DOHH2 (cell line): ENCODE data around the gene CCNB1IP1.

ENCODE experiments used
- H3F3A ChIP-seq: fragments of 200-600 bp; sonication (generic), shearing (Covaris generic); 2 replicates; pipeline ENCODE4 v1.6.0; 2016; ENCODE audit warnings: antibody characterized with exemption, mild to moderate bottlenecking; ENCODE audit not compliant: control insufficient read depth, insufficient read depth
- H3K27ac ChIP-seq: fragments of 200-600 bp; sonication (generic); 2 replicates; pipeline ENCODE4 v1.5.1; 2014; ENCODE audit warnings: low read depth, mild to moderate bottlenecking, low read length, moderate library complexity
- H3K27me3 ChIP-seq: fragments of 200-600 bp; sonication (generic); 2 replicates; pipeline ENCODE4 v1.6.1; 2014; ENCODE audit warnings: mild to moderate bottlenecking, low read length, mixed read lengths; ENCODE audit not compliant: control insufficient read depth
- H3K36me3 ChIP-seq: fragments of 200-600 bp; sonication (generic); 2 replicates; pipeline ENCODE4 v1.6.1; 2014; ENCODE audit warnings: mild to moderate bottlenecking, low read length, moderate library complexity, mixed read lengths; ENCODE audit not compliant: control insufficient read depth
- H3K4me1 ChIP-seq: fragments of 200-600 bp; sonication (generic); 2 replicates; pipeline ENCODE4 v1.6.1; 2014; ENCODE audit warnings: mild to moderate bottlenecking, low read length, mixed read lengths; ENCODE audit not compliant: control insufficient read depth
- H3K4me2 ChIP-seq: fragments of 200-600 bp; sonication (generic); 2 replicates; pipeline ENCODE4 v1.6.0; 2014; ENCODE audit warnings: mild to moderate bottlenecking, low read length, moderate library complexity
- H3K4me3 ChIP-seq: fragments of 200-600 bp; sonication (generic); 2 replicates; pipeline ENCODE4 v1.5.1; 2014; ENCODE audit warnings: mild to moderate bottlenecking, low read length, mixed read lengths
- H3K79me2 ChIP-seq: fragments of 200-600 bp; sonication (generic); 2 replicates; pipeline ENCODE4 v1.6.1; 2014; ENCODE audit warnings: mild to moderate bottlenecking, low read length, mixed read lengths; ENCODE audit not compliant: control insufficient read depth
- H3K9me2 ChIP-seq: fragments of 200-600 bp; sonication (generic); replicated peaks from 2 replicates; pipeline ENCODE4 v1.6.1; 2014; ENCODE audit warnings: mild to moderate bottlenecking, low read length, mixed read lengths; ENCODE audit not compliant: control insufficient read depth
- H3K9me3 ChIP-seq: fragments of 200-600 bp; sonication (generic); 2 replicates; pipeline ENCODE4 v1.6.1; 2014; ENCODE audit warnings: antibody characterized with exemption, low read length, mixed read lengths; ENCODE audit not compliant: control insufficient read depth, insufficient read depth
- H4K20me1 ChIP-seq: fragments of 200-600 bp; sonication (generic); 2 replicates; pipeline ENCODE4 v1.6.0; 2014; ENCODE audit warnings: low read depth, mild to moderate bottlenecking, antibody characterized with exemption, low read length, moderate library complexity; ENCODE audit not compliant: control insufficient read depth, insufficient read depth
- EZH2phosphoT487 ChIP-seq: fragments of 200-600 bp; sonication (generic); IDR thresholded peaks from 2 replicates; pipeline ENCODE4 v1.6.1; 2017; ENCODE audit warnings: borderline replicate concordance, mild to moderate bottlenecking, antibody characterized with exemption, low read length, moderate library complexity, mixed read lengths
- TF ChIP-seq, protein P1 (sequence below): fragments of 200-600 bp; sonication (generic); IDR thresholded peaks from one replicate; pipeline ENCODE4 v1.5.1; 2014; ENCODE audit warnings: antibody characterized with exemption, mild to moderate bottlenecking, low read depth, low read length; ENCODE audit not compliant: poor library complexity, severe bottlenecking

The CCNB1IP1 gene

DNA sequence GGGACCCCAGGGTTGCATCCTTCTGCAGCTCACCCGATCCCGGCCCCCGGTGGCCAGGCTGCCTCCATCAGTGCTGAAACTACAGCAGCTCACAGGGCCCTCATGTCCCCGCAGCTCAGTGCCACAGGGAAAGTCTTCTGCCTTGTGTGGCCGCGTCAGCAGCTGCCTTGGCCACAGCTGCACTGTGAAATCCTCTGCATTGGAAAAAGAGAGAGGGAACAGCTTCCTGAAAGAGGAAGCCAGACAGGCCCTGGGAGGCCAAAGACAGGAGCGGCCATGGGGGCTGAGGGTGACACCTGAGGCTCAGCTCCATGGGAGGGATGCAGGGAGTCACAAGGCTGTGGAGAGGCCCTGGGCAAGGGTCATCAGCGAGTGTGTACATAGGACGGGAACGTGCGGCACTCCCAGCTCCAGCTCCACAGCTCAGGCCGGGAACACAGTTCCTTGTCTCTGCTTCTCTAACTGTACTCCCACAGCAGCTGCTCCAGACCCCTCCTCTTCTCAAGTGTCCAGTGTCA, 43.1 kb upstream of the CCNB1IP1 start:
- H4K20me1 ChIP-seq: no peaks in the 10 kb centered on the region
- no peak overlapping the region for H3K4me3 ChIP-seq
- no peaks in the 10 kb centered on the region for H3K9me3 ChIP-seq
- no peaks in the 10 kb centered on the region for H3F3A ChIP-seq
- H3K9me2 ChIP-seq: no peaks in the 10 kb centered on the region
- H3K36me3 ChIP-seq: peaks cover 73% of the 10 kb centered on the region
- no peak overlapping the region for H3K4me2 ChIP-seq
- TF ChIP-seq EZH2phosphoT487: no peak
- TF ChIP-seq, protein P1, sequence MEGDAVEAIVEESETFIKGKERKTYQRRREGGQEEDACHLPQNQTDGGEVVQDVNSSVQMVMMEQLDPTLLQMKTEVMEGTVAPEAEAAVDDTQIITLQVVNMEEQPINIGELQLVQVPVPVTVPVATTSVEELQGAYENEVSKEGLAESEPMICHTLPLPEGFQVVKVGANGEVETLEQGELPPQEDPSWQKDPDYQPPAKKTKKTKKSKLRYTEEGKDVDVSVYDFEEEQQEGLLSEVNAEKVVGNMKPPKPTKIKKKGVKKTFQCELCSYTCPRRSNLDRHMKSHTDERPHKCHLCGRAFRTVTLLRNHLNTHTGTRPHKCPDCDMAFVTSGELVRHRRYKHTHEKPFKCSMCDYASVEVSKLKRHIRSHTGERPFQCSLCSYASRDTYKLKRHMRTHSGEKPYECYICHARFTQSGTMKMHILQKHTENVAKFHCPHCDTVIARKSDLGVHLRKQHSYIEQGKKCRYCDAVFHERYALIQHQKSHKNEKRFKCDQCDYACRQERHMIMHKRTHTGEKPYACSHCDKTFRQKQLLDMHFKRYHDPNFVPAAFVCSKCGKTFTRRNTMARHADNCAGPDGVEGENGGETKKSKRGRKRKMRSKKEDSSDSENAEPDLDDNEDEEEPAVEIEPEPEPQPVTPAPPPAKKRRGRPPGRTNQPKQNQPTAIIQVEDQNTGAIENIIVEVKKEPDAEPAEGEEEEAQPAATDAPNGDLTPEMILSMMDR: no peak
- no peaks in the 10 kb centered on the region for H3K4me1 ChIP-seq
- no peaks in the 10 kb centered on the region for H3K27me3 ChIP-seq
- H3K79me2 ChIP-seq: no peaks in the 10 kb centered on the region
- no peak overlapping the region for H3K27ac ChIP-seq

DNA sequence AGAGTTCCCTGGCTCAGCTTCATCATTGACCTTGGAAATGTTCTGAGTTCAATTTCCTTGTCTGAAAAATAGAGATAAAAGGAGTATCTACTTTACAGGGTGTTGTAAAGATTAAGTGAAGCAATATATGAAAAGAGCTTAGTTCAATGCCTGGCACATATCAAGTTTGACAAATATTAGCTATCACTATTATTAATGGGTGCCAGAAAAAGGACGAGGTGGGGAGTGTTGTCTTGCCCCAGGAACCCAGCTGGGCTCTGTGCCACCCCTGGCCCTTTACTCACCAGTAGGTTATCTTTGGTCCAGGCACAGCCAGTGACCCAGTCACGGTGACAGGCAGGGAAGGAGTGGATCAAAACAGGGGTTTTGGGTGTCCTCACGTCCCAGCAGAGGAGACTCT, 42.4 kb upstream of the CCNB1IP1 start:
- Histone ChIP-seq H3K36me3 (peaks cover 73% of the 10 kb centered on the region), H3K4me3 (no peak overlapping the region), H3K4me2 (no peak overlapping the region), H4K20me1 (no peaks in the 10 kb centered on the region), H3K27me3 (no peaks in the 10 kb centered on the region), H3F3A (no peaks in the 10 kb centered on the region), H3K4me1 (no peaks in the 10 kb centered on the region), H3K79me2 (no peaks in the 10 kb centered on the region), H3K9me3 (no peaks in the 10 kb centered on the region), H3K27ac (no peak overlapping the region), H3K9me2 (no peaks in the 10 kb centered on the region)
- TF ChIP-seq, protein P1: no peak
- TF ChIP-seq EZH2phosphoT487: no peak

- Histone ChIP-seq H3K4me3 (no peak overlapping the region), H3K4me2 (no peak overlapping the region), H3K9me3 (no peaks in the 10 kb centered on the region), H3K27me3 (no peaks in the 10 kb centered on the region), H3K9me2 (no peaks in the 10 kb centered on the region), H4K20me1 (no peaks in the 10 kb centered on the region), H3K36me3 (peaks cover 68% of the 10 kb centered on the region), H3K4me1 (no peaks in the 10 kb centered on the region), H3K79me2 (no peaks in the 10 kb centered on the region), H3K27ac (no peak overlapping the region), H3F3A (no peaks in the 10 kb centered on the region)
- no peak for TF ChIP-seq EZH2phosphoT487
- TF ChIP-seq, protein P1: no peak
Observed at GRCh38 chr14:20372796-20373195, 39.7 kb upstream of the CCNB1IP1 start.
